Measurements from ENCODE around the gene GBP5.
"Not testable (repeated sequence)": the region's sequence is repeated elsewhere in the genome, so short reads cannot be mapped to it uniquely, and the experiment has no call there.

The GBP5 gene, protein sequence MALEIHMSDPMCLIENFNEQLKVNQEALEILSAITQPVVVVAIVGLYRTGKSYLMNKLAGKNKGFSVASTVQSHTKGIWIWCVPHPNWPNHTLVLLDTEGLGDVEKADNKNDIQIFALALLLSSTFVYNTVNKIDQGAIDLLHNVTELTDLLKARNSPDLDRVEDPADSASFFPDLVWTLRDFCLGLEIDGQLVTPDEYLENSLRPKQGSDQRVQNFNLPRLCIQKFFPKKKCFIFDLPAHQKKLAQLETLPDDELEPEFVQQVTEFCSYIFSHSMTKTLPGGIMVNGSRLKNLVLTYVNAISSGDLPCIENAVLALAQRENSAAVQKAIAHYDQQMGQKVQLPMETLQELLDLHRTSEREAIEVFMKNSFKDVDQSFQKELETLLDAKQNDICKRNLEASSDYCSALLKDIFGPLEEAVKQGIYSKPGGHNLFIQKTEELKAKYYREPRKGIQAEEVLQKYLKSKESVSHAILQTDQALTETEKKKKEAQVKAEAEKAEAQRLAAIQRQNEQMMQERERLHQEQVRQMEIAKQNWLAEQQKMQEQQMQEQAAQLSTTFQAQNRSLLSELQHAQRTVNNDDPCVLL

DNA sequence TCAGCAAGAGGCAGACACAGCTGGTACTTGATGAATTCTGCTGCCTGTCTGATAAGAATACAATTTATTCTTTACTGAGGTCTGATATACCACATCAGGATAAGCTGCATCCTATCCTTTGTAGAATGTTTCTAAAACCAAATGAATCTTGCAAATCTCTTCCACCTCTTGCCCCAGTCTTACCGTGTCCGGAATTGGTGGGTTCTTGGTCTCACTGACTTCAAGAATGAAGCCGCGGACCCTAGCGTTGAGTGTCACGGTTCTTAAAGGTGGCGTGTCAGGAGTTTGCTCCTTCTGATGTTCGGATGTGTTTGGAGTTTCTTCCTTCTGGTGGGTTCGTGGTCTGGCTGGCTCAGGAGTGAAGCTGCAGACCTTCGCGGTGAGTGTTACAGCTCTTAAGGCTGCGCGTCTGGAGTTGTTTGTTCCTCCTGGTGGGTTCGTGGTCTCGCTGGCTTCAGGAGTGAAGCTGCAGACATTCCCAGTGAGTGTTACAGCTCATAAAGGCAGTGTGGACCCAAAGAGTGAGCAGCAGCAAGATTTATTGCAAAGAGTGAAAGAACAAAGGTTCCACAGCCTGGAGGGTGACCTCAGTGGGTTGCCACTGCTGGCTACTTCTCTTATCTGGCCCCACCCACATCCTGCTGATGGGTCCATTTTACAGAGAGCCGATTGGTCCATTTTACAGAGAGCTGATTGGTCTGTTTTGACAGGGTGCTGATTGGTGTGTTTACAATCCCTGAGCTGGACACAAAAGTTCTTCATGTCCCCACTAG, at the start of gene GBP5:
GBP5 (minus strand) TSS at position 592 of the 773 bp plus-strand sequence. CDS start 3,305 bp downstream, outside the sequence.
- not testable (repeated sequence) for DNase-seq

DNA sequence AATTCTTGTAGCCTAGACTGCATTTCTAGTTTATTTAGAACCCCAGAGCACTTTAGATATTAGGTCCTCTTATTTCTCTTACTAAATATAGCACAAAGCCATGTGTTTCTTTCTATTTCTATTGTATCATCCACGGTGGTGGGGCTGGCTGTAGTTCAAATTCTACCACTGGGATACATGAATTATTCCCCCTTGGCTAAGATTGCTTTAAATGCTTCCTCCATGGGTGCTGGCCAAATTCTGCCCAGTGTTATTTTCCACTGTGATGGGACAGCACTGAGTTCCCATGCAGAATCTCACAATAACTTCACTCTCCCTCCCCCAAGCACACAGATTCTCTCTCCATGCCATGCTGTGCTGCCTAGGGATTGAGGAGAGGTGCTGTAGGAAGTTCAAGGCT, 49.7 kb upstream of the GBP5 start:
- DNase-seq = no peak

DNA sequence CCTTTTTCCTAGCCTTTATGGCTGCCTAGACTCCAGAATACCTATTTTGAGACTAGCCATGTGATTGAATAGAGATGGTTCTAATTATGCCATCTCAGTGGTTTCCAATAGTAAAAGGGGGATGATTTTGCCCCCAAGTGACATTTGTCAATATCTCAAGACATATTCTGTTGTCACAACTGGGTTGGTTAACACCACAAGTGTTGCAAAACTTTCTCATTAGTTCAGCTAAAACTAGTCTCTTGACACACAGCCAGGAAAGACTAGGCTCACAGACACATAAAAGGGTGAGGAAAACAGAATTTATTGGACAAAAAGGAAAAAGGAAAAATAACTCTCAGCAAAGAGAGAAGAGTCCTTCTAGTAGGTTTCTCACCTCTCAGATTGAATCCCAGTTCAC, 39.9 kb upstream of the GBP5 start:
- no peak for DNase-seq

DNA sequence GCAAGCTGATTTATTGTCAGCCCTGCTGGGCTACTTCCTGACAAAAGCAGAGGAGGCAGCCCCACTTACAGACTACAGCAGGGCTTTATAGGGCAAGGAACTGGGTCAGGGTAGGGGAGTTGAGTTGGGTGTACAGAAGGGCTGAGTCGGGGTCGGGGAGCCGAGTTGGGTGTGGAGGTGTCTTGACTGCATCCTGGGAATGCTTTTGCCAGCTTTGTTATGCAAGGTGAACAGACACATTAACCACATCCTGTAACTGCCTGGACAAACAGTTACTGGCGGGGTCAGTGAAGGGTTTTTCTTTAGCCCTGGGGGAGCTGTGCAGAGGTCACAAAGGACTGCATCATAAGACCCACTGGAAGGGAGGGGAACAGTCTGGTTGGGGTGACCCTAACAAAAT, 39.1 kb upstream of the GBP5 start:
- DNase-seq = no peak

DNA sequence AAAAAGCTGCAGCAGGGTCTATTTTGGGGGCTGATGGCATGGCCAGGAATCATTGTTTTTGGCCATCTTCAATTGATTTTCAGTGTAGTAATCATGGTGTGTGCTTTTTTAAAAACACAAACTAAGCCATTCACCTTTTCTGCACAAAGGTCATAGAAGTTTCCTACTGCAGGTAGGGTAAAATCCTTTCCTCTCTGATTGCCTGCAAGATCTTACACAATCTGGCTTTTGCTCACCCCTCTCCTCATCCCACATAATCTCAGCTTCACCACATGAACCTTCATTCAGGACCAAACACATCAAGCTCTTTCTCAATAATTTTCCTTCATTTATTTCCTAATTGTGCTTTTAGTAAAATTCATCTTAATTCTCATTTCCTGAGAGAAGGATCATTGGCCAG, 38.3 kb upstream of the GBP5 start:
- DNase-seq = no peak

DNA sequence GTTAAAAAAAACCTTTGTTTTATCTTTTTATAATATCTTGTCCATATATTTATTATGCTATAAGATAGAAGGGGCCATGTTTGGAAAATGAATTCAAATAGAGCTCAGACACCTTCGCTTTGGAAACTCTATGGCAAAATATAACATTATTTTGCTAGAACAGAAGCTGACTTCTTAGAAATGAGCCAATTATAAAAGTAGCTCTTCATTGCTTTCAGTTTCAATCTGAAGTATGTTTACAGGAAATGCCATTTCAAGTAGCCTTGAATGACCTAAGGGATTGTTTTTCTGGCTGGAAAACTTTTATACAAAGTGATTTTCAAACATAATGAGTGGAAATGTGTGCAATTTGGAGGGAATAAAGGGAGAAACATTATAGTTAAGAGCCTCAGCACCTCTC, 37.8 kb upstream of the GBP5 start:
- no peak for DNase-seq

DNA sequence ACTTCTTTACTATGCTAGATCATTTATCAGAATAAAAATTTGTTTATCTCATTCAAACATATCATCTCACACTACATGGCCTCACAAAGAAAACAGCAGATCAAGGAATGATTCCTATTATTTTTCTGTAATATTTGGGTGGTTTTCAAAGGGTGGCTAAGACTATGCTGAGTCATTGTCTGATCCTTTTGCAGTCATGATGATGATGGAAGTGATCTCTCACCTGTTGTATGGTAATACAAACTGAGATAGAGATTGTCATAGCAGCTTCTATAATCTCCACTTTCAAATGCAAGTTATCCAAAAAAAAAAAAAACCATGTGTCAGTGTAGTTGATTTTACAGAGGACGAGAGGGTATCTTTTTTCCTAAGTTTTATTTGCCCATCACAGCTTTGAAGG, 37.2 kb upstream of the GBP5 start:
- DNase-seq = no peak

DNA sequence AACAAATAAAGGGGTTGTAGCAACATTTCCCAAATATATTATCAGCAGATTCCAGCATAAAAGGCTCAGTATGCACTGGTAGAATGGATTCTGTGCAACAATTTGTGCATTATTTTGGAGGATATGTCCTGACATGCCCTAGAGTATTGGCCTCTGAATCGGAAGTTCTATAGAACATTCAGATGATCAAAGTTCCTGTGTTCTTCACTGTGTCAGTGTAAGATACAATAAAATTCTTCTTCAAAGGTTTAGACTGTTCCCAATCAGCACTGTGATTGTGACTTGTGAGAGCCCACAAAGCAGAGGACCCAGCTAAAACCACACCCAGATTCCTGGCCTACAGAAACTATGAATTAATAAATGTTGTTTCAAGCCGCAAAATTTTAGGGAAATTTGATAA, 33.6 kb upstream of the GBP5 start:
- no peak for DNase-seq

DNA sequence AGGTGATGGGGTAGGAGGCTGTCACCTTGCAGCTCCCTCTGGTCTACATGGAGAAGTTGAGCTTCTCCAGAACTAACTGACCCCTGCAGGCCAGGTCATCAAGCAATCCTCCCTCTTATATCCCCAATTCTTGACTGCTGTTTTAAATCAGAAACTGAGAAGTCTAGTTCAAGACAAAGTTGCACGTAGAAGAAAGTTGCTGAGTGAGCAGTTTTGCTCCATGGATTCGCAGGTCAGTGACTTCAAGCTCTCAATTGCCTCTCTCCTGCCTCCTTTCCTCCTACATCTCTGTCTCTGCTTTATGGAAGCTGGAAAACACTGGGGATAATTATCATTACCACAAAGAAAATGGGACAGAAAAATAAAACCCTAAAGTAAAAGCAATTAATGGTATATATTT, 32.8 kb upstream of the GBP5 start:
- no peak for DNase-seq

DNA sequence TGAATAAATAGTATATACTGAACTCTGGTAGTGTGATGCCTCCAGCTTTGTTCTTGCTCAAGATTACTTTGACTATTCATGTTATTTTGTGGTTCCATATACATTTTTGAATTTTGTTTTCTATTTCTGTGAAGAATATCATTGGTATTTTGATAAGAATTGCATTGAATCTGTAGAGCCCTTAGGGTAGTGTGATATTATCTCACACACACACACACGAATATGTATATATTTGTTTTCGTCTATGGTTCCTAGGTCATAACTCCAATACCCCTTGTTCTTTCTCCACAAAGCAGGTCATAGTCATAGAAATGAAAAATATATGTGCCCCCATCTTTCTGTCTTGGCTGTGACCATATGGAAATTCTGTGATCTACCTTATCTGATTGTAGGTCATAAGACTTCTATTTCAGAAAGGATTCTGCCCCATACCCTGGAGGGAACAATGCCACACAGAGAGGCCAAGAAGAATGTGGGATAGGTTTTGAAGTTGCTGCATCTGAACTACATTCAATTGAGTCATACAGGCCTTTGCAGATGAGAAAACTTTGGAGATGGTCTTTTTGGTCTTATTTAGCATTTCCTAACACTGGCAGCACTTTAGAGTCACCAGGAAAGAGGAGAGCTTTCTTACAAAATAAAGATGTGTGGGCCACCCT, 32.0 kb upstream of the GBP5 start:
- DNase-seq = no peak

DNA sequence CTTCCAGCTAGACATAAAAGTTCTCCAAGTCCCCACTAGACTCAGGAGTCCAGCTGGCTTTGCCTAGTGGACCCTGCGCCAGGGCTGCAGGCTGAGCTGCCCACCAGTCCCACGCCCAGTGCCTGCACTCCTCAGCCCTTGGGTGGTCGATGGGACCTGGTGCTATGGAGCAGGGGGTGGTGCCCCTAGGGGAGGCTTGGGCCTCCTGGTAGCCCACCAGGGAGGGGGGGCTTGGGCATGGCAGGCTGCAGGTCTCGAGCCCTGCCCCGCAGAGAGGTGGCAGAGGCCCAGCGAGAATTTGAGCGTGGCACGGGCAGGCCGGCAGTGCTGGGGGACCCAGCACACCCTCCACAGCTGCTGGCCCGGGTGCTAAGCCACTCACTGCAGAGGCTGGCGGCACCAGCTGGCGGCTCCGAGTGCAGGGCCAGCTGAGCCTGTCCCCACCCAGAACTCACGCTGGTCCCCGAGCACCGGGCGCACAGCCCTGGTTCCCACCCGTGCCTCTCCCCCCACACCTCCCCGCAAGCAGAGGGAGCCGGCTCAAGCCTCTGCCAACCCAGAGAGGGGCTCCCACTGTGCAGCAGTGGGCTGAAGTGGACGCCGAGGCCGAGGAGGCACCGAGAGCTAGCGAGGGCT, 30.2 kb upstream of the GBP5 start:
- no peak for DNase-seq

DNA sequence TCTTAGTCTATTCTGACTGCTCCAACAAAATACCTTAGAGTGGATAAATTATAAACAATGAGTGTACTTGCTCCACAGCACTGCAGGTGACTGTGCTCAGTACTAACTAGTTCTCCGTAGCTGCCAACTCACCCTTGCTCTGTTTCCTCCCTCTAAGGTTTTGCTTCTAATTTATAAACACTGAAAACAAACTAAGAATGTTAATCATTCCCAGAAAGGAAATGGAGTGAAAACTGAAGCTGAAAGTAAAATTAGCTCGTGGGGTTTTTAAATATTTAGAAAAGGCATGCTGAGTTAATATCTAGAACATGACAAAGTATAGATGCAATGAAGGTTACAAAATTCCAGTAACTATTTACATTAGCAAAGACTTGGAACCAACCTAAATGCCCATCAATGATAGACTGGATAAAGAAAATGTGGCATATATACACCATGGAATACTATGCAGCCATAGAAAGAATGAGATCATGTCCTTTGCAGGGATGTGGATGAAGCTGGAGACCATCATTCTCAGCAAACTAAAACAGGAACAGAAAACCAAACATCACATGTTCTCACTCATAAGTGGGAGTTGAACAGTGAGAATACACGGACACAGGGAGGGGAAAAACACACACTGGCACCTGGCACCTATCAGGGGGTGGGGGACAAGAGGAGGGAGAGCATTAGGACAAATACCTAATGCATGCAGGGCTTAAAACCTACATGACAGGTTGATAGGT, 27.2 kb upstream of the GBP5 start:
- DNase-seq = not testable (repeated sequence)

DNA sequence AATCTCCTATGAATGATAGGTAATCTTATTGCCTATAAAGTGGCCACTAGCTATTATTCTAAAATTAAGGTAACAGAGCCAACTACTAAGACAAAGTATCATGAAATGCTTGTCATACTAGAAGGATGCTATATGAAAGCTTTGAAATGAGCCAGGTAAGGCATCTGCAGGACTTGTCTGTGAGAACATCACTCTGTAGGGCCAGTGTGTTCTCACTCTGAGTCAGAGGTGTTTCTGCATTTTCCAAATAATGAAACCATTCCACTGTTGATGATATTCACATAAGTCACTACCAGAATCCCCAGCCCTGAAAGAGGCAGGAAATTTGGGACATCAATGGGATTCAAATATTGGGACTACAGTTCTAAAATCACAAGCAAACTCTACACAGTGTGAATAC, 25.8 kb upstream of the GBP5 start:
- no peak for DNase-seq

DNA sequence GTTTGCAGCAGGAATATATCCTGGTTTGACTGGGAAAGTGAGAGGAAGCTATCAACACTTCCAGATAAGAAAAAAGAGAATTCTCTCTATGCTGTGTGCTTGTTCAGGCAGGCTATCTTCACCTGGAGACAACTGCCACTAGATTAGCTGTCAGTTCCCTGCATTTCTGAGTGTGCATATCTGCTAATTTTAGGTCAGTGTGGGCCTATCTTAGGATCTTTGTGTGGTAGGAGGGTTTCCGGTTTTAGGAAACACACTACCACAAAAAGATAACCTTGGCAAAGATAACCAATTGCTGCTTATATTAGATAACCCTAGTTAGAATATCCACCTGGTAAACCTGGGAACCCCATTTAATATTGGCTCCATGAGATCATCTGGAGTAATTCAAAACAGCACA, 22.5 kb upstream of the GBP5 start:
- DNase-seq = no peak

DNA sequence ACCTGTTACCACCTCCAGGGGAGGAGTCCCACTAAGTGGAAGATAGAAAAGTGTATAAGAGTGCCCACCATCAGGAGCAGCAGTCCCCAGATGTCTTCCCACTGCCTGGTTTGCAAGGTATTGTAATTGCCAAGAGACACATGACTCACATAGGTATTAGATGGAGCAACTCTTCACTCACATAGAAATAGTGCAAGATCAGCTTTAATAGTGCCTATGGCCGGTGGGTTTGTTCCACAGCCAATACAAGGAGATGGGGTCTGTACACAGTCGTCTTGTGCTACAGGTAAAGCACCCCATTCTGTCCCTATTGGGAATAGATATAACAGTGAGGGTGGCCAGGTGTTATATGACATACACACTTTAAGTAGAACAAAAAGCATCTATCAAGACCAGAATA, 18.6 kb upstream of the GBP5 start:
- DNase-seq = no peak

DNA sequence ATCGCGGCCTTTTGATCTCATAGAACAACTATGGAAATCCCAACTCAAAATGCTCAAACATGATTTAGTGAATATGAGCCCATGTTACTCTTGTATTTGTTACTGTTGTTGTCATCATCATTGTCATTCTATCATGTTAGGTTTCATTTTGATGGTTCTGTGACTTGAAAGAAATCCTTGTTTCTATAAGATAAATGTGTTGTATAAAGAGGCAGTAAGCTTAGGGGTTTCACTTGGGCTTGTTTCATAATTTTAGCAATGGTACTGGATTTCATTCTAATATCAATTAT, 15.3 kb upstream of the GBP5 start:
- DNase-seq = no peak

DNA sequence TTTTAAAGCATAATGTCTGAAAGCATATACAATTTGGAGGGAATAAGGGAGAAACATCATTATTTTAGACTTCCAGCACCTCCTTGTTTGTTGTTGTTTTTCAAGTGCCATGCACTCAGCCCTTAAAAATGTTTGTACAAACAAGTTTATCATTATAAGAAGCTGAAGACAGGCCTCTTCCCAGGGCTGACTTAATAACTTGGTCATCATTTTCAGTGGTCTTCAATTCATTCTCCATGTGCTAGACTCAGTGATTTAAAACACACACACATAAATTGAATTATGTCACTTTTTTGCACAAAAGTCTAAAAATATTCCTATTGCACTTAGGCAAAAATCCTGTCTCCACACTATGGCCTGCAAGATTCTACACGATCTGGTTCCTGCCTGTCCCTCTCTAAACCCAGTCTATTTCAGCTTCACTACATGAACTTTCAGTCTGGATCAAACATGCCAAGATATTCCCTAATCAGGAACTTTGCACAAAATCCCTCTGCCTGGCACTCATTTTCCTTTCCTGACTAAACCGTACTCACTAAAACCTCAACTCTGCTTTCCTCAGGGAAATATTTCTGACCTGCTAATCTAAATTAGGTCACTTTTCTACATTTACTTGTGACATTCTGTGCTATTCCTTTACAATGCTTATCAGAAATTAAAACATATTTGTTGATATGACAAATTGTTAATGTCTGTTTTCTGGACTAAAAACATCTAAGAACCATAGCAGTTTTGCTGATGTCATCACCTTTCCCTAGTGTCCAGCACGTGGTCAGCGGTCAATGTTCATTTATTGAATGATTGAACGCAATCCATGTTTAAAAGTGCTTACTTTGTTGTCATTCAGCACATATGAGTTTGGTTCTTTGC, 14.8 kb upstream of the GBP5 start:
- no peak for DNase-seq

DNA sequence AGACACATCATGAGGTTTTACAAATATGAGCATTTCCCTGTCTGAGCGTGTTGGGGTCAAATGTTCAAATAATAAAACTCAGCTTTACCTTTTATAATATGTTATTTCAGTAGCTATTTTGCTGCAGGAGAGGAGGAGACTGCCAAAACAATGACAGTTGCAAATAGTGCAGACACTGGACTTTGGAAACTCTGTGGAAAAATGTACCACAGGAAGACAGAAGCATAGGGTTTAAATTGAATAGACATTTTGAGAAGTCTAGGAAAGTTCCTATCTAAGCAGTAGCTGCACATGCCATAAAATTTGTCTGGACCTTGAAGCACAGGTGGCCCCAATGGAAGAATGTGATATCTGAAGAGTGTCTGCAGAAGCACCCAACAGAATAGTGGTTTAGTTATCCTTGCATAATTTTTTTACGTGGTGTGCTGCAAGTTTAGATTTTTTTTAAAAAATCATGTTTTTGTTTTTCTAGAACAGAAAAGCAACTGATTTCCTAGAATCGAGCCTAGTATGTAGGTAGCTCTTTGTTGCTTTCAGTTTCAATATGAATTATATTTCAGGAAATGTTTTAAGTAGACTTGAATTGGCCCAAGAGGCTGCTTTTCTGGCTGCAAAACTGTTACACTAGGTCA, 14.0 kb upstream of the GBP5 start:
- DNase-seq = no peak

DNA sequence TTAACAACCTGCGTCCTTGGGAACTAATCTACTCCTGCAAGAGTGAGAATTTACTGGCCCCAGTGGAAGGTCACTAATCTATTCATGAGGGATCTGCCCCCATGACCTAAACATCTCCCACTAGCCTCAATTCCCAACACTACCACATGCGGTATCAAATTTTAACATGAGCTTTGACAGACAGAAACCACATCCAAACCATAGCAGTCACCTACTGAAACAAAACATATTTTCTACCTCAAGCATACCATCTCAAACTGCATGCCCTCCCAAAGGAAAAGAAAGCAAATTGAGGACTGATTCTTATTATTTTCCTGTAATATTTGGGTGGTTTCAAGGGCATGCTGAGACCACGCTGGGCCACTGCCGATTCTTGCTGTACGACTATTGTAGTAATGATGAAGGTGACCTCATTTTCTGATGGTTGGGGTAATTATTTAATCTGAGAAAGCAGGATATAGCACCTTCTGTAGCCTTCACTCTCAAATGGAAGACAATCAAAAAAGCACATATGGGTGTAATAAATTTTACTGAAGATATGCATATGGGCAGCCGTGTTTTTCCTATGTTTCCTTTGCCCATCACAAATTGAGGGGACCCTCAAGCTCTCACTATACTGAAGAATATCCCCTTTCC, 13.2 kb upstream of the GBP5 start:
- no peak for DNase-seq

DNA sequence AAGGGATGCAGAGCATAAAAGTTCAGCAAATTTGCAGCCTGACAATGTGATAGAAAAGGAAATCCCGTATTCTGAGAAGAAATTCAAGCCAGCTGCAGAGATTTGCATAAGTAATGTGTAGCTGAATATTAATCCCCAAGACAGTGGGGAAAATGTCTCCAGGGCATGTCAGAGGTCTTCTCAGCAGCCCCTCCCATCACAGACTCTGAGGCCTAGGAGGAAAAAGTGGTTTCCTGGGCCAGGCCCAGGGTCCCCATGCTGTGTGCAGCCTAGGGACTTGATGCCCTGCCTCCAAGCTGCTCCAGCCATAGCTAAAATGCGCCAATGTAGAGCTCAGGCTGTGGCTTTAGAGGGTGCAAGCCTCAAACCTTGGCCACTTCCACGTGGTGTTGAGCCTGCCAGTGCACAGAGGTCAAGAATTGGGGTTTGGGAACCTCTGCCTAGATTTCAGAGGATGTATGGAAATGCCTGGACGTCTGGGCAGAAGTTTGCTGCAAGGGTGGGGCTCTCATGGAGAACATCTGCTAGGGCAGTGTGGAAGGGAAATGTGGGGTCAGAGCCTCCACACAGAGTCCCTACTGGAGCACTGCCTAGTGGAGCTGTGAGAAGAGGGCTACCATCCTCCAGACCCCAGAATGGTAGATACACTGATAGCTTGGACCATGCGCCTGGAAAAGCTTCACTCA, 11.6 kb upstream of the GBP5 start:
- DNase-seq = not testable (repeated sequence)
